Left lung (tissue), 10 donors: ENCODE measurements around the gene ATP13A1. TPM values are rescaled to one million over a fixed set of nuclear protein-coding genes. Genes with fewer than 3 reads are reported as not detected.
"Not testable (repeated sequence)": the region's sequence is repeated elsewhere in the genome, so short reads cannot be mapped to it uniquely, and the experiment has no call there.

ENCODE experiments used
- ATAC-seq: fragments of 200-7000 bp; cut with Tn5 transposase; one replicate; pipeline ENCODE4 v1.9.1; 2020; ENCODE audit warnings: moderate library complexity
- DNase-seq, 4 donors: peaks; one replicate each; pipeline ENCODE4 v3.0.0-alpha.2; 2013 to 2020
- H3K27ac ChIP-seq, 2 donors: fragments of 200-600 bp; sonication (generic) in 1 of 2; one replicate each; pipeline versions ENCODE4 v1.5.0 to v1.8.0; 2020 to 2021
- H3K27me3 ChIP-seq, 2 donors: fragments of 200-600 bp; sonication (generic) in 1 of 2; one replicate each; pipeline versions ENCODE4 v1.5.0 to v1.8.0; 2020 to 2021
- H3K36me3 ChIP-seq, 2 donors: fragments of 200-600 bp; sonication (generic) in 1 of 2; one replicate each; pipeline versions ENCODE4 v1.5.0 to v1.8.0; 2020 to 2021
- H3K4me1 ChIP-seq, 2 donors: fragments of 200-600 bp; one replicate each; pipeline ENCODE4 v1.8.0; 2021
- H3K4me3 ChIP-seq, 2 donors: fragments of 200-600 bp; sonication (generic) in 1 of 2; one replicate each; pipeline versions ENCODE4 v1.5.0 to v1.8.0; 2020 to 2021; ENCODE audit warnings: mild to moderate bottlenecking in 1 of 2
- H3K9me3 ChIP-seq, 2 donors: fragments of 200-600 bp; sonication (generic) in 1 of 2; one replicate each; pipeline versions ENCODE4 v1.5.0 to v1.8.0; 2020 to 2021
- CTCF ChIP-seq, 2 donors: fragments of 200-600 bp; sonication (generic) in 1 of 2; IDR thresholded peaks; one replicate each; pipeline versions ENCODE4 v1.5.0 to v1.8.0; 2021; ENCODE audit warnings: antibody characterized with exemption in 2 of 2
- intact Hi-C, 2 donors: fragments of 100-400 bp; cut with DNase I; formaldehyde crosslinking; loops; one replicate each; pipeline versions ENCODE4 v1.11.2 to v1.14.2; 2022
- polyA plus RNA-seq, 6 donors: library from polyadenylated mRNA; unstranded; fragments of 120-200 nt; gene quantifications; one replicate each; pipeline ENCODE4 v1.2.1, GENCODE V29; 2013; ENCODE audit not compliant: insufficient read length in 6 of 6
- total RNA-seq, 2 donors: library from RNA; stranded (reverse); fragmentation: NEBNext Ultra II Directional; extraction: Animal tissue kit (Norgen Biotek cat#: 25700); gene quantifications; one replicate each; pipeline ENCODE4 v1.2.1, GENCODE V29; 2021
- donor health status: DM: no; HTN: yes; CAD: no.
- donor health status: DM: no; HTN: no; CAD: no.

Gene ATP13A1
- total and polyA plus RNA-seq, 8 donors = 39.3 to 74.8 (median 45.5) TPM

DNA sequence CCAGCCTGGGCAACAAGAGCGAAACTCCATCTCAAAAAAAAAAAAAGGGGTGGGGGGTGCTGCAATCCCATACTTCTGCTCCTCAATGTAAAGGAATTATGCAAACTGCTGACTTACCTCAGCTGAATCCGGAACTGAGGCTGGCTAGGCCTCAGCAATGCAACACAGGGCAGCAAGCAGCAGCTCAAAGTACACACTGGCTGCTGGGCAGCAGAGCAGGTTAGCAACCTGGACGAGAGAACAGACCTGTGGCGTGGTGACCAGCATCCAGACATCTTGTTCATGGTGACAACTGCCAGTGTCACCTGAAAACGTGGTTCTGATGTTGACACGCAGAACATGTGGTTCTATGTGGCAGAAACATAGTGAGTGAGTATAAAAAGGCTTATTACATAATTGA lies 41.4 kb upstream of the ATP13A1 start:
- intact Hi-C loops = no loop called here
- no peak for TF ChIP-seq CTCF (IDR thresholded peaks at IDR 0.05)
- no peaks in the 10 kb centered on the region for H3K4me1 ChIP-seq
- no peak overlapping the region for H3K4me3 ChIP-seq
- no peaks in the 10 kb centered on the region for H3K27me3 ChIP-seq
- DNase-seq (no peak), ATAC-seq (no peak)
- peaks cover 4 to 100% of the 10 kb centered on the region in 2 donors for H3K9me3 ChIP-seq
- no peak overlapping the region for H3K27ac ChIP-seq
- peaks cover 0 to 35% of the 10 kb centered on the region in 2 donors for H3K36me3 ChIP-seq

DNA sequence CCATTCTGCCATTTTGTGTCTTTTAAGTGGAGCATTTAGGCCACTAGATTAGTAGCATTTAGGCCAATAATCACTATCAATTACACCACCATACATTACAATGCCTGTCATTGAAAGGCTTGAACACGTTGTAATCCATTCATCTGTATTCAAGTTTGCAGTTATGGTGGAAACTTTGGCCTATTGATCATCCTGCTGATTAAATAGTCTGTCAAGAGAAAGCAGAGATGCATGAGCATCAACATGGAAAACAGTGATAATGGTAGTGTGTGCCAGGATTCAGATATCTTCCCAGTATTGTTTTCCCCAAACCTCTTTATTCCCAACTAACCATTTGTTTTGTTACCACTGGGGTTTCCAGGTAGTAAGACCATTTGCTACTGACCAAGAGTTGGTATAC lies 37.0 kb upstream of the ATP13A1 start:
- H3K9me3 ChIP-seq = peaks cover 0 to 96% of the 10 kb centered on the region in 2 donors
- H3K27me3 ChIP-seq, H3K4me1 ChIP-seq, H3K4me3 ChIP-seq, ATAC-seq, DNase-seq, intact Hi-C loops, H3K27ac ChIP-seq: not testable (repeated sequence)
- H3K36me3 ChIP-seq = peaks cover 0 to 19% of the 10 kb centered on the region in 2 donors

- Histone ChIP-seq H3K4me3 (no peak overlapping the region), H3K9me3 (peaks cover 0 to 87% of the 10 kb centered on the region in 2 donors), H3K27me3 (no peaks in the 10 kb centered on the region), H3K36me3 (peaks cover 0 to 4% of the 10 kb centered on the region in 2 donors), H3K4me1 (no peaks in the 10 kb centered on the region), H3K27ac (no peak overlapping the region)
- no peak for TF ChIP-seq CTCF (IDR thresholded peaks at IDR 0.05)
- ATAC-seq = no peak
- intact Hi-C loops = no loop called here
- no peak for DNase-seq
Observed at GRCh38 chr19:19697589-19697988, 34.1 kb upstream of the ATP13A1 start.

DNA sequence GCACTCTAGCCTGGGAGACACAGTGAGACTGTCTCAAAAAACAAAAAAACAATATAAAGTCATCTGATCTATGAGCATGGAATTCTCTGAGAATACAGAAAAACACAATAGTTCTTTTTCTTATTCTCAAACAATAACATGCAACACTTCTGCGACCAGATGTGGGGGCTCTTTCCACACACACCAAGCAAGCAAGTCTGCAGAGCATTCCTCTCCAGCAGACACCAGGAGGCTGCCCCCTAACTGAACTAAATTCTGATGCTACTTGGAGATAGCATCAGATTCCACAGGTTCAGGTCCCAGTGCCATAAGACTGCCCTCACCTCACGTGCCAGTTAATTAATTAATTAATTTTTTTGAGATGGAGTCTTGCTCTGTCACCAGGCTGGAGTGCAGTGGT lies 32.9 kb upstream of the ATP13A1 start:
- no peak for DNase-seq
- intact Hi-C loops = no loop called here
- Histone ChIP-seq H3K27ac (no peak overlapping the region), H3K27me3 (no peaks in the 10 kb centered on the region), H3K36me3 (peaks cover 0 to 4% of the 10 kb centered on the region in 2 donors), H3K4me3 (no peak overlapping the region), H3K9me3 (peaks cover 0 to 87% of the 10 kb centered on the region in 2 donors), H3K4me1 (no peaks in the 10 kb centered on the region)
- no peak for ATAC-seq
- TF ChIP-seq CTCF (IDR thresholded peaks at IDR 0.05) = no peak

DNA sequence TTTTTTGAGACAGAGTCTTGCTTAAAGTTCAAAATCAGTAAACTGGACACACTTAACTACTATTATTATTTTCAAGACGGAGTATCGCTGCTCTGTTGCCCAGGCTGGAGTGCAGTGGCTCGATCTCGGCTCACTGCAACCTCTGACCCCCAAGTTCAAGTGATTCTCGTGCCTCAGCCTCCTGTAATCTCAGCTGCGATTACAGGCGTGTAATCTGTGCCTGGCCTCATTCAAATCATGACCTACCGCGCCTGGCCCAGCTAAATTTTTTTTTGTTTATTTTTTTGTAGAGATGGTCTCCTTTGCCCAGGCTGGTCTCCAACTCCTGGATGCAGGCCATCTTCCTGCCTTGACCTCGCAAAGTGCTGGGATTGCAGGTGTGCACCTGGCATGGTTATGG lies 28.2 kb upstream of the ATP13A1 start:
- ATAC-seq (no peak), DNase-seq (no peak)
- intact Hi-C loops = no loop called here
- Histone ChIP-seq H3K4me1 (no peaks in the 10 kb centered on the region), H3K27ac (no peak overlapping the region), H3K4me3 (no peak overlapping the region), H3K27me3 (no peaks in the 10 kb centered on the region), H3K9me3 (peaks cover 0 to 66% of the 10 kb centered on the region in 2 donors), H3K36me3 (no peaks in the 10 kb centered on the region)
- no peak for TF ChIP-seq CTCF (IDR thresholded peaks at IDR 0.05)

GRCh38 chr19:19689023-19689422 lies 25.5 kb upstream of the ATP13A1 start:
- H3K4me1 ChIP-seq, H3K4me3 ChIP-seq, H3K36me3 ChIP-seq, H3K27me3 ChIP-seq, ATAC-seq, intact Hi-C loops, DNase-seq, H3K27ac ChIP-seq: not testable (repeated sequence)
- H3K9me3 ChIP-seq = peaks cover 0 to 72% of the 10 kb centered on the region in 2 donors
